GM10266 (cell line): Measurements from ENCODE around the gene MAF.

Source experiments
- DNase-seq: peaks from one replicate; pipeline ENCODE4 v3.0.0; 2012; ENCODE audit errors: extremely low spot score
- TF ChIP-seq, protein P1 (sequence below): IDR thresholded peaks from 2 replicates; pipeline ENCODE4 v1.5.1; 2012; ENCODE audit warnings: mild to moderate bottlenecking, low read depth; ENCODE audit not compliant: control insufficient read depth, insufficient read depth; ENCODE audit errors: missing control alignments

MAF gene

DNA sequence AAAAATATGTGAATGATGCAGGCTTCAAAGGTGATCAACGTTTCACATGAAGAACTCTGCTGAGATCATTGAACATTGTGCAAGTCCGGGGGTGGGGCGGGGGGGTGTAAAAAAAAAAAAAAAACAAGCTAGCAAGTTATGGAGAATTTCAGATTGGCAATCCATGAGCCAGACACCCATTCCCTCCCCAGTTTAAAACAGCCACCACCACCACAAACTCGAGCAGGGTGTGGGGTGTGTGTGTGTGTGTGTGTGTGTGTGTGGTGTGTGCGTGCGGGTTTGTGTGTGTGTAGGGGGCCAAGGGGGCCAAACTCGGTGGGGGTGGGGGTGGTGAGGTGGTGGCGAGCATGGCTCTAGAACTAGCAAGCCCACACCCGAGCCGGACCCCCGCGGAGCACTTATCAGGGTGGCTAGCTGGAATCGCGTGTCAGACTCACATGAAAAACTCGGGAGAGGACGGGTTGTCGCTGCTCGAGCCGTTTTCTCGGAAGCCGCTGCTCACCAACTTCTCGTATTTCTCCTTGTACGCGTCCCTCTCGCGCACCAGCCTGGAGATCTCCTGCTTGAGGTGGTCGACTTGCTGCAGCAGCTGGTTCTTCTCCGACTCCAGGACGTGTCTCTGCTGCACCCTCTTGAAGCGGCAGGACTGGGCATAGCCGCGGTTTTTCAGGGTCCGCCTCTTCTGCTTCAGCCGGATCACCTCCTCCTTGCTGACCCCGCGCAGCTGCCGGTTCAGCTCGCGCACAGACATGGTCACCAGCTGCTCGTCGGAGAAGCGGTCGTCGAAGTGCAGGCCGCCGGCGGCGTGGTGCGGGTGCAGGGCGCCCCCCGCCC lies 2.0 kb downstream of the MAF start:
- TF ChIP-seq, protein P1, sequence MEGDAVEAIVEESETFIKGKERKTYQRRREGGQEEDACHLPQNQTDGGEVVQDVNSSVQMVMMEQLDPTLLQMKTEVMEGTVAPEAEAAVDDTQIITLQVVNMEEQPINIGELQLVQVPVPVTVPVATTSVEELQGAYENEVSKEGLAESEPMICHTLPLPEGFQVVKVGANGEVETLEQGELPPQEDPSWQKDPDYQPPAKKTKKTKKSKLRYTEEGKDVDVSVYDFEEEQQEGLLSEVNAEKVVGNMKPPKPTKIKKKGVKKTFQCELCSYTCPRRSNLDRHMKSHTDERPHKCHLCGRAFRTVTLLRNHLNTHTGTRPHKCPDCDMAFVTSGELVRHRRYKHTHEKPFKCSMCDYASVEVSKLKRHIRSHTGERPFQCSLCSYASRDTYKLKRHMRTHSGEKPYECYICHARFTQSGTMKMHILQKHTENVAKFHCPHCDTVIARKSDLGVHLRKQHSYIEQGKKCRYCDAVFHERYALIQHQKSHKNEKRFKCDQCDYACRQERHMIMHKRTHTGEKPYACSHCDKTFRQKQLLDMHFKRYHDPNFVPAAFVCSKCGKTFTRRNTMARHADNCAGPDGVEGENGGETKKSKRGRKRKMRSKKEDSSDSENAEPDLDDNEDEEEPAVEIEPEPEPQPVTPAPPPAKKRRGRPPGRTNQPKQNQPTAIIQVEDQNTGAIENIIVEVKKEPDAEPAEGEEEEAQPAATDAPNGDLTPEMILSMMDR = no peak
- DNase-seq = no peak

- TF ChIP-seq, protein P1 = no peak
- DNase-seq = no peak
Observed at GRCh38 chr16:79598063-79598347, 2.5 kb downstream of the MAF start.

GRCh38 chr16:79597277-79598062 lies 3.1 kb downstream of the MAF start:
- no peak for DNase-seq
- TF ChIP-seq, protein P1 = no peak

DNA sequence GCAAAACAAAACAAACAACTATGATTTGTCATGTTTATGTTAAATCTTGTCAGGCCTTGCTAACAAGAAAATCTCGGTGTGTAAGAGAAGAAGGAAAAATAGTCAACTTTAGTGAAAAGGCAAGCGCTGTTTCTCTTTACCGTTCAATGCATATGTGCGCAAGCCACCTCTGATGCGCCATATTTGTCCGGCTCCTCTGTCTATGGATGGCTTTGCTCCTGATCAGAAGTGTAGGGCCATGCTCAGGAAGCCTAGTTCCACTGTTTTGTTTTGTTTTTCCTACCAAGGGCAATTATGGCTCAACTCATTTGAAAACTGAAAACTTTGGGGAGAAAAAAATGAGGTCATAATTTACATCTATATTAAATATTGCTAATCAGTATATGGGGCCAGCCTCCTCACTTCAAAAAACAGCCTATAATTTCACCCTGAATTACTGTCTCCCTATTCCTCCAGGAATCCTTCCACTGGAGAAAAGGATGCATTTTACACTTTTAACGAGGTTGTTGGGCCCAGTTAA lies 4.5 kb downstream of the MAF start:
- no peak for DNase-seq
- TF ChIP-seq, protein P1 = no peak

- TF ChIP-seq, protein P1 = no peak
- DNase-seq = no peak
Observed at GRCh38 chr16:79595231-79595641, 5.3 kb downstream of the MAF start.

- DNase-seq = no peak
- TF ChIP-seq, protein P1 = no peak
Observed at GRCh38 chr16:79593754-79594153, 6.8 kb downstream of the MAF start.
